Endothelial cell of umbilical vein (primary cell): ENCODE results near the gene JTB. TPM values are rescaled to one million over a fixed set of nuclear protein-coding genes. Genes with fewer than 3 reads are reported as not detected.

Experiments used
- BruUV-seq: library from RNA; stranded (reverse); fragments of 400-500 nt; replicated peaks from 2 replicates; lab custom pipeline; 2021; lab: Mats Ljungman, UMichigan
- CTCF ChIA-PET: fragments of 300-600, 350-600 bp; sonication (Branson Sonifier 250); formaldehyde crosslinking; loops from one replicate; lab custom pipeline; 2021; ENCODE audit warnings: antibody characterized with exemption, inconsistent platforms; lab: Charles Lee
- POLR2A ChIA-PET: fragments of 300-600, 350-600 bp; sonication (Branson Sonifier 250); formaldehyde crosslinking; loops from one replicate; lab custom pipeline; 2021; ENCODE audit warnings: antibody characterized with exemption, inconsistent platforms; lab: Charles Lee
- DNase-seq: peaks from one replicate; pipeline ENCODE4 v3.0.0-alpha.2; 2011; ENCODE audit warnings: low read depth, low spot score
- FAIRE-seq: peaks from 2 replicates; lab custom pipeline; 2011; peaks lifted over from hg19 to GRCh38; lab: Jason Lieb, UNC
- H2AFZ ChIP-seq: 2 replicates; pipeline ENCODE4 v1.6.0; 2012; ENCODE audit warnings: low read depth, low read length, control low read depth, inconsistent platforms
- H3K27ac ChIP-seq: 2 replicates; pipeline ENCODE4 v1.5.1; 2011; ENCODE audit warnings: low read depth, mild to moderate bottlenecking, control low read depth, low read length, moderate library complexity; ENCODE audit not compliant: insufficient read depth
- H3K27me3 ChIP-seq, 2 experiments: 2 replicates each; pipeline versions ENCODE4 v1.6.0 to v1.6.1; 2011; ENCODE audit warnings: low read length in 2 of 2, mixed read lengths in 1 of 2; ENCODE audit not compliant: control insufficient read depth in 2 of 2, insufficient read depth in 2 of 2
- H3K36me3 ChIP-seq, 2 experiments: 2 replicates in 1 of 2; 3 replicates in 1 of 2; pipeline ENCODE4 v1.5.1; 2011; ENCODE audit warnings: low read length in 2 of 2, mild to moderate bottlenecking in 1 of 2, moderate library complexity in 1 of 2; ENCODE audit not compliant: control insufficient read depth in 2 of 2, insufficient read depth in 2 of 2; ENCODE audit errors: extremely low read depth in 1 of 2
- H3K4me1 ChIP-seq: 3 replicates; pipeline ENCODE4 v1.5.1; 2011; ENCODE audit warnings: mild to moderate bottlenecking, low read length; ENCODE audit not compliant: control insufficient read depth, insufficient read depth; ENCODE audit errors: extremely low read depth
- H3K4me2 ChIP-seq: 2 replicates; pipeline ENCODE4 v1.6.1; 2011; ENCODE audit warnings: low read length, control low read depth, mixed read lengths; ENCODE audit not compliant: insufficient read depth
- H3K4me3 ChIP-seq, 3 experiments: fragments of 200-600 bp in 1 of 3; sonication (generic), shearing (Covaris generic) in 1 of 3; replicated peaks in 1 of 3; 2 replicates each; pipeline ENCODE4 v1.5.1; 2011 to 2016; ENCODE audit warnings: control low read depth in 3 of 3, low read length in 3 of 3, mild to moderate bottlenecking in 2 of 3, inconsistent platforms in 1 of 3, low read depth in 1 of 3, moderate library complexity in 1 of 3; ENCODE audit not compliant: insufficient read depth in 1 of 3
- H3K79me2 ChIP-seq: 2 replicates; pipeline ENCODE4 v1.6.0; 2012; ENCODE audit warnings: low read length, inconsistent platforms; ENCODE audit not compliant: control insufficient read depth, insufficient read depth
- H3K9ac ChIP-seq: replicated peaks from 2 replicates; pipeline ENCODE3; 2011; ENCODE audit warnings: low read length, control low read depth; ENCODE audit not compliant: insufficient read depth; ENCODE audit errors: extremely low read depth
- H3K9me1 ChIP-seq: replicated peaks from 3 replicates; pipeline ENCODE4 v1.6.0; 2011; ENCODE audit warnings: mild to moderate bottlenecking, low read length; ENCODE audit not compliant: control insufficient read depth, insufficient read depth; ENCODE audit errors: extremely low read depth
- H3K9me3 ChIP-seq: replicated peaks from 2 replicates; pipeline ENCODE4 v1.5.1; 2012; ENCODE audit warnings: low read length, inconsistent platforms; ENCODE audit not compliant: control insufficient read depth, insufficient read depth
- H4K20me1 ChIP-seq: replicated peaks from 2 replicates; pipeline ENCODE3; 2011; ENCODE audit warnings: mild to moderate bottlenecking, low read length; ENCODE audit not compliant: control insufficient read depth, insufficient read depth; ENCODE audit errors: extremely low read depth
- EZH2 ChIP-seq: IDR thresholded peaks from 2 replicates; pipeline ENCODE4 v1.6.1; 2012; ENCODE audit warnings: borderline replicate concordance, low read depth, mild to moderate bottlenecking, moderate library complexity, low read length, inconsistent platforms; ENCODE audit not compliant: severe bottlenecking
- FOS ChIP-seq: IDR thresholded peaks from 2 replicates; pipeline ENCODE4 v1.6.1; 2011; ENCODE audit warnings: mild to moderate bottlenecking, low read length, moderate library complexity, borderline replicate concordance; ENCODE audit not compliant: insufficient read depth
- GATA2 ChIP-seq: IDR thresholded peaks from 2 replicates; pipeline ENCODE4 v1.7.0; 2011; ENCODE audit warnings: low read depth, mild to moderate bottlenecking, moderate library complexity, mixed read lengths, low read length; ENCODE audit not compliant: insufficient read length, insufficient read depth
- JUN ChIP-seq: IDR thresholded peaks from 2 replicates; pipeline ENCODE4 v1.6.1; 2011; ENCODE audit warnings: borderline replicate concordance, low read depth; ENCODE audit not compliant: insufficient read length, insufficient read depth
- MAX ChIP-seq: IDR thresholded peaks from 2 replicates; pipeline ENCODE4 v1.6.1; 2011; ENCODE audit not compliant: insufficient read depth, insufficient read length
- MYC ChIP-seq: IDR thresholded peaks from one replicate; pipeline ENCODE4 v1.6.1; 2011; ENCODE audit warnings: mild to moderate bottlenecking, low read depth, low read length
- POLR2A ChIP-seq: IDR thresholded peaks from 2 replicates; pipeline ENCODE4 v1.6.1; 2012; ENCODE audit warnings: low read depth, mild to moderate bottlenecking, control low read depth, low read length
- POLR2AphosphoS5 ChIP-seq: IDR thresholded peaks from 2 replicates; pipeline ENCODE4 v1.6.1; 2012; ENCODE audit warnings: low read depth, mild to moderate bottlenecking, control low read depth, low read length, moderate library complexity; ENCODE audit not compliant: insufficient read depth
- dilution Hi-C: fragments of 300-500 bp; cut with MboI; formaldehyde crosslinking; loops from one replicate; pipeline ENCODE4 v1.15.0; 2019; ENCODE audit warnings: low sequenced_read_pairs; ENCODE audit not compliant: extremely low pct_ligation_motif_present
- intact Hi-C: fragments of 100-400 bp; cut with micrococcal nuclease; formaldehyde crosslinking; loops from one replicate; pipeline ENCODE4 v1.10.0; 2022
- polyA plus RNA-seq, 4 experiments: library from polyadenylated mRNA; depleted of rRNA in 3 of 4; stranded (reverse) in 3 of 4; unstranded in 1 of 4; fragments of >200 nt; gene quantifications; 2 replicates each; pipeline versions ENCODE4 v1.2.1 to v1.2.3, GENCODE V29; 2011 to 2012; ENCODE audit warnings: missing spikeins in 1 of 4
- total RNA-seq: library from RNA; stranded (reverse); gene quantifications from 2 replicates; pipeline ENCODE4 v1.2.3, GENCODE V29; 2021
- TF ChIP-seq, protein P1 (sequence below), 2 donors: IDR thresholded peaks; 1 replicate in 1 of 2; 2 replicates in 1 of 2; pipeline ENCODE4 v1.5.1; 2011; ENCODE audit warnings: low read length in 2 of 2, mild to moderate bottlenecking in 2 of 2, moderate library complexity in 2 of 2, control low read depth in 1 of 2, inconsistent platforms in 1 of 2, low read depth in 1 of 2; ENCODE audit not compliant: insufficient read depth in 1 of 2; ENCODE audit errors: extremely low read depth in 1 of 2

JTB gene
- total and polyA plus RNA-seq, 2 donors (not counting 3 experiments of a cell fraction or from before 2014, with no cell fraction given): 90.2 to 149 TPM

- H3K36me3 ChIP-seq: peaks cover 6 to 50% of the 10 kb centered on the region in 2 experiments
- no peaks in the 10 kb centered on the region for H3K9me1 ChIP-seq
- no peaks in the 10 kb centered on the region for H4K20me1 ChIP-seq
- ChIA-PET CTCF (no interaction called here), POLR2A (no interaction called here)
- H3K4me3 ChIP-seq: no peak overlapping the region
- no peak for DNase-seq
- peaks cover 16% of the 10 kb centered on the region for H3K79me2 ChIP-seq
- H3K9ac ChIP-seq: no peak overlapping the region
- no peaks in the 10 kb centered on the region for H3K4me1 ChIP-seq
- intact Hi-C loops: no loop called here
- TF ChIP-seq EZH2 (no peak), POLR2AphosphoS5 (no peak), GATA2 (no peak), POLR2A (no peak), MYC (no peak), FOS (no peak), JUN (no peak), MAX (no peak)
- TF ChIP-seq, protein P1, sequence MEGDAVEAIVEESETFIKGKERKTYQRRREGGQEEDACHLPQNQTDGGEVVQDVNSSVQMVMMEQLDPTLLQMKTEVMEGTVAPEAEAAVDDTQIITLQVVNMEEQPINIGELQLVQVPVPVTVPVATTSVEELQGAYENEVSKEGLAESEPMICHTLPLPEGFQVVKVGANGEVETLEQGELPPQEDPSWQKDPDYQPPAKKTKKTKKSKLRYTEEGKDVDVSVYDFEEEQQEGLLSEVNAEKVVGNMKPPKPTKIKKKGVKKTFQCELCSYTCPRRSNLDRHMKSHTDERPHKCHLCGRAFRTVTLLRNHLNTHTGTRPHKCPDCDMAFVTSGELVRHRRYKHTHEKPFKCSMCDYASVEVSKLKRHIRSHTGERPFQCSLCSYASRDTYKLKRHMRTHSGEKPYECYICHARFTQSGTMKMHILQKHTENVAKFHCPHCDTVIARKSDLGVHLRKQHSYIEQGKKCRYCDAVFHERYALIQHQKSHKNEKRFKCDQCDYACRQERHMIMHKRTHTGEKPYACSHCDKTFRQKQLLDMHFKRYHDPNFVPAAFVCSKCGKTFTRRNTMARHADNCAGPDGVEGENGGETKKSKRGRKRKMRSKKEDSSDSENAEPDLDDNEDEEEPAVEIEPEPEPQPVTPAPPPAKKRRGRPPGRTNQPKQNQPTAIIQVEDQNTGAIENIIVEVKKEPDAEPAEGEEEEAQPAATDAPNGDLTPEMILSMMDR (IDR thresholded peaks at IDR 0.05; ENCODE audit: extremely low read depth in 1 of 2, insufficient read depth in 1 of 2, low read depth in 1 of 2, low read length in 2 of 2): no peak
- no peak overlapping the region for H3K4me2 ChIP-seq
- H3K27ac ChIP-seq: no peak overlapping the region
- H3K9me3 ChIP-seq: no peaks in the 10 kb centered on the region
- H2AFZ ChIP-seq: no peak overlapping the region
- dilution Hi-C loops: no loop called here
- H3K27me3 ChIP-seq: no peaks in the 10 kb centered on the region
- no peak for FAIRE-seq
- no TSS peak for BruUV-seq
These were observed 26.3 kb downstream of the JTB start for GRCh38 chr1:153951183-153951582.
